A172 (cell line): ENCODE measurements around the gene RASA4B. TPM values are rescaled to one million over a fixed set of nuclear protein-coding genes. Genes with fewer than 3 reads are reported as not detected.
A peak's percentile ranks its signal among the peaks of the same experiment; 100 is the strongest.
"Not testable (repeated sequence)": the region's sequence is repeated elsewhere in the genome, so short reads cannot be mapped to it uniquely, and the experiment has no call there.

Experiments
- DNase-seq: peaks from one replicate; pipeline ENCODE4 v3.0.0-alpha.2; 2015; ENCODE audit warnings: low spot score
- total RNA-seq: library from RNA; depleted of rRNA; stranded (reverse); fragments of >200 nt; shearing (Covaris generic); gene quantifications from 2 replicates; pipeline ENCODE4 v1.2.3, GENCODE V29; 2014

RASA4B gene
- total RNA-seq, 1 experiment from 2014 or later: 3.9 TPM

DNA sequence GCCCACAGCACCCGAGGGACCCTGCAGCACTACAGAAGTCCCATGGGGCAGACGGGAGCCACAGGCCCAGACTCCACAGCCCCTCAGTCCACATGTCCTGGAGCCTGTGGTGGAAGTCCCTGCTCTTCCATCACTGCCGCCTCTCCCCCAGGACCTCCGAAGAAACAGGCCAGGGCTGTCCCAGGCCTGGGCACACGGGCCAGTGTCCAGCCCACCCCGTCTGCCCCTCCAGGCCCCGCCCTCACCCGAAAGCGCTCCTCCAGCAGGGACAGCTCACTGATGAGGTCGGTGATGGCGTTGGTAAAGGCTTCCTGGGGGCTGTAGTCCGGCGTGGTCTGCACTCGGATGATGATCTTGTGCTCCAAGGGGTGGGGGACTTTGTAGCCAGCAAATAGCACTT is 43.5 kb downstream of the RASA4B start:
- not testable (repeated sequence) for DNase-seq

DNA sequence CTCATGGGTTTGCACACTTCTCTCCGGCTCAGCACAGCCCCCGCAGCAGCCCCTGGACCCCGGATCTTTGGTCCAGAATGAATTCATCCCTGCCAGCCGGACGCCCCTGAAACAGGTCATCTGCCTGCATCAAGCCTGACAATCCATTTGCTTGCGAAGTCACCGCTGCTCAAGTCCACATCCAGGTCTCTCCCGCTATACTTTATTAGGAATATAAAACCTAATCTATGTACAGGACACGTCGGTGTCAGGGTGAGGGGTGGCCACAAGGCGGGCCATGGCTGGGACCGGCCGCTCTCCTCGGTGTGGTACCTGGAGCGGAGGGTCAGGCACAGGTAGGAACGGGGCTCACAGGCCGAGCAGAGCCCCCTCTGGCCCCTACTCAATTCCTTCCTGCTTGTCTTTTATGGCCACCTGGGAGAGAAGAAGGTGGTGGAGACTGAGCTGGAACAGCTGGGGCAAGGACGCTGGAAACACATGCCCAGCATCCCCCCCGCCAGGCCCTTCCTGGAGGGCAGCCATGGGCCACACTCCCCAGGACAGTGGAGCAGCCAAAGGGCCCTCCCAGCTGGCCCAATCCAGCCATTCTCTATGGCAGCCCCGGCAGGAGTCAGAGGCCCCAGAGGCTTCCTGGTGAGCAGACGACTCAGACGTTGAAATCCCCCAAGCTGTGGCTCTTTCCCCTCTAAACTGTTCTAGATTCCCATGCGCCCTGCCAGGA is 44.1 kb downstream of the RASA4B start:
- DNase-seq: no peak

DNA sequence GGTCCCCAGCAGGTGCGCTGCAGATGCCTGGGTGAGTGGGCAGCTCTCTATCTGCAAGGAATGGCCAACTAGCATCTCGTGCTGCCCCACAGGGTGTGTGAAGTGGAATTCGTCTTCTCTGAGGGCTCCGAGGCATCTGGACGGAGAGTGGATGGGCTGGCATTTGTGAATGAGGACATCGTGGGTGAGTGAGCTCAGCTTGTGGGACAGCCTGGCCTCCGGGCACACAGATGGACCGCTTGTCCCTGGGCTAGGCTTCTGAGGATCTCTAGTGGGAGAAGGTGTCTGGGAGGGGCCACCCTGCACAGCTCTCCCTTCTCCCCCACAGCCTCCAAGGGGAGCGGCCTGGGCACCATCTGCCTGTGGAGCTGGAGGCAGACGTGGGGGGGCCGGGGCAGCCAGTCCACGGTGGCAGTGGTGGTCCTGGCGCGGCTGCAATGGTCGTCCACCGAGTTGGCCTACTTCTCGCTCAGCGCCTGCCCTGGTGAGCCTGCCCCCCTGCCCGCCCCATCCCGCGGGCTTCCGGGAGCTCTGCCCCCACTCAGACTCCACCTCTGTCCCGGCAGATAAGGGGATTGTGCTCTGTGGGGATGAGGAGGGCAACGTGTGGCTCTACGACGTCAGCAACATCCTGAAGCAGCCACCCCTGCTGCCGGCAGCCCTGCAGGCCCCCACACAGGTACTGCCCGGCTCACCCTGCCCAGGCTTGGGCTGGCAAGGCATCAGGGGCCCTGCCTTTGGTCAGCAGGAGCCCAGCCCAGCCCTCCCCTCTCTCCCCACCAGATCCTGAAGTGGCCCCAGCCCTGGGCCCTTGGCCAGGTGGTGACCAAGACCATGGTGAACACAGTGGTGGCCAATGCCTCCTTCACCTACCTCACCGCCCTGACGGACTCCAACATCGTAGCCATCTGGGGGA is 45.2 kb downstream of the RASA4B start:
- DNase-seq: no peak

- DNase-seq: no peak
Measured at GRCh38 chr7:102471791-102472125, 45.8 kb downstream of the RASA4B start.

GRCh38 chr7:102469972-102470825 is 47.4 kb downstream of the RASA4B start:
- no peak for DNase-seq

DNA sequence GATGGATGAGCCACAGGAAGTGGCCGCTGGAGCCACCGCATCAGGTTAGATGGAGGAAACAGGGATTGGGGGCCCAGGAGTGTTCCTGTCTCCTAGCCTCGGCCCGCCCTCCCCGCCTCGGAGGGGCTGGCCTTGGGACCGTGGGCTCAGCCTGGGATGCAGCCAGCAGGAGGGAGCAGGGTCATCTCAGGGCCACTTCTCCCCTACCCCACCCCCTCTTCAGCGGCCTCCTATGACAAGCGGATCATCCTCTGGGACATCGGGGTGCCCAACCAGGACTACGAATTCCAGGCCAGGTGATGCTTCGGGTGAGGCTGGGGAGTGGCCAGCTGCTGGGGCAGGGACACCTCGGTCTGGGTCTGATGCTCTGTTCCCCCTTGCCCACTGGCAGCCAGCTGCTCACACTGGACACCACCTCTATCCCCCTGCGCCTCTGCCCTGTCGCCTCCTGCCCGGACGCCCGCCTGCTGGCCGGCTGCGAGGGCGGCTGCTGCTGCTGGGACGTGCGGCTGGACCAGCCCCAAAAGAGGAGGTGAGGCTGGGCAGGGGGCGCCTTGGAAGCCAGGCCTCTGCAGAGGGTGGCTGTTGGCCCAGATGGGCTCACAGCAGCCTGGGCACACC is 48.1 kb downstream of the RASA4B start:
- DNase-seq: no peak

GRCh38 chr7:102468478-102469350 is 48.9 kb downstream of the RASA4B start:
- no peak for DNase-seq

- DNase-seq: no peak
Measured at GRCh38 chr7:102467581-102468477, 49.7 kb downstream of the RASA4B start.

- no peak for DNase-seq
Measured at GRCh38 chr7:102466097-102466496, 51.5 kb downstream of the RASA4B start.

DNA sequence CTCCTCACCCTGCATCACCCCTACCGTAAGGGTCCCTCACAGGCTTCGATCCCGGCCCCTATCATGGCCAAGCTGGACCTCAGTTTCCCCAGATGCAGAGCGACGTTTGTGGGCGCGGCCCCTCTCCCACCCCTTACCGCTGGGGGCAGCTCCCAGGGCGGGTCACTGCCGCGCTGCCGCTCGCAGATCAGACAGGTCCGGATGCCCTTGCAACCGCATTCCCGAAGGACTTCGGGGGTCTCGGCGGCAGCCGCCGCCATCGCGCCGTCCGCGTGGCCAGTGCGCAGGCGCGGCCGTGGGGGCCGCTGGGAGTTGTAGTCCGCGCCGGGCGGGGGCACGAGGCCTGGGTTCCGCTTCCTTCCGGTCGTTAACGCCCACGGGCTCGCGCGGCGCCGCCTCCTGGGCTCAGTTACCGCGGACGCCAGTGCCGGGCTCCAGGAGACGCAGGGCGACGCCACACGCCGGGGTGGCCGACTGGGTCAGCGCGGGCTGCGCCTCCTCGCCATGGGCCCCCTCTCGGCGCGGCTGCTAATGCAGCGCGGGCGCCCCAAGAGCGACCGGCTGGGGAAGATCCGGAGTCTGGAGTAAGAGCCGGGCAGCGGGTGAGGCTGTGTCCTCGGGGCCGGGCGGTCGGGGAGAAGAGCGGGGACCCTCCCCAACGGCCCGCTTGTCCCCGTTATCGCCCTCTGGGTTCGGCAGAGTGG is 52.8 kb downstream of the RASA4B start, which contains the start of the genes ALKBH4 and LRWD1:
Gene ALKBH4 (minus strand): TSS at position 287 of the 704 bp plus-strand sequence. CDS start 27 bp downstream, at position 260.
Gene LRWD1 (plus strand): TSS at position 408 of the 704 bp plus-strand sequence. CDS start 97 bp downstream, at position 505.
- DNase-seq: peak; percentile 81

- no peak for DNase-seq
Measured at GRCh38 chr7:102463841-102464576, 53.6 kb downstream of the RASA4B start.

DNA sequence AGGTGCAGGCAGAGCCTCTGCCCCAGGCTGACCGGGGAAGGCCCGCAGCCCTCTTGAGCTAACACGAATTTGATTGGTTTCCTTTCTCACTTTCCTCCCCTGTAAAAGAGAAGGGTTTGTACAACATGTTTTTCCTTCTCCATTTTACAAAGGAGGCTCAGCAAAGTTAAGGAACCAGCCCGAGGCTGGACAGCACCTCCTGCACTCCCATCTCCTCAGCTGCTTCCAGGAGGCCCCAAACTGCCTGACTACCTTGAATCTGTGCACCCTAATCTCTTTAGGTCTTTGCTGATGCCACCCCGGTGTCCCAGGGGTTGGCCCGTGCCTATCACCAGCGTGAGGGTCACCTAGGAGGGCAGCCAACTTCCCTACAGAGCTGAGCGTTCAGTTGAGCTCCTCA is 57.1 kb downstream of the RASA4B start:
- no peak for DNase-seq

DNA sequence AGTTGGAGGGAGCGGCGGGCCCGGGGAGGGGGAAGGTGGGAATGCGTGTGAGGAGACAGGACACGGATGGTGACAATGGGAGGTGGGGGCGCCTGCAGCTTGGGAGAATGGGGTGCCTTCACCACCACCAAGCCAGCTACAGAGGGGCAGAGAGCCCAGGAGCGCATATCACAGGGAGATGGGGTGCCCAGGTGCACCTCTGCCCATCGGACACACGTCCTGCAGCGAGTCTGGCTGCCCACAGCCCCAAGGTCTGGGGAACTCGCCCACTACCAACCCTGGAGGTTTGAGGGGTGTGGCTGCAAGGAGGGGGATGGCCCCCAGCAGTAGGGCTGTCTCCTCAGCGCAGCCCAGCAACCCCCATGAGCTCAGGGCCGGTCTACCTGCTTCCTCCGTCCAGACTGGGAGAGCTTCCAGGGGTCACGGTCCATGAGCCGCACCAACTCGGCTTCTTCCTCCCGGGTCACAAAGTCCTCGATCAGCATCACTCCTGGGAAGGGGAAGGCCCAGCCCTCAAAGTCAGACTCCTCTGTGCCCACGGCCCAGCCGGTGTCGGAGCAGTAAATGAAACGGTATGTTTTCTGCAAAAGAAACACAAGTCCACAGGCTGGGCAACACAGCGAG is 58.2 kb downstream of the RASA4B start:
- DNase-seq: no peak

DNA sequence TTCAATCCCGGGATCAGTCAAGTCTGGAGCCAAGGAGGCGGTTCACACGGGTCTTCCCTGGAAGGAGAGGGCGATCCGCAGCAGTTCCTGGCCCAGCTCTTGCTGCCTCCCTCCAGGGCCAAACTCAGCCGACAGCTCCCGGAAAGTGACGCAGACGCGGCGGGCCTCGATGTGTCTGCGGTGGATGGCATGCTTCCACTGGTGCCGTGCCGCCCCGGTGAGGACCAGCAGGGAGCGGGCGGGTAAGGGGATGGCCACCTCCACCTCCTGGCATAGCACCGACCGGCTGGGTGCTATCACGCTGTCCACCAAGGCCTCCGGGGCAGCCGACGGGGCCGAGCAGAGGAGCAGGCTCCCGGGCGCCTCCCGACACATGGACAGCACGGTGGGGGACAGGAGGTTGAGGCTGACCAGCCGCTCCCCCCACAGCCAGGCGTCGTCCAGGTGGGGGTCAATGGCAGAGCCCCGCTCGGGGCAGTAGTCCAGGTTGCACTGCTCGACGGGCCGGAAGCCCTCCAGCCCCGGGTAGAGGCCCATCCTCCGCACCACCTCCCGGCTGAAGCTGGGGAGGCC is 60.1 kb downstream of the RASA4B start:
- no peak for DNase-seq

- DNase-seq: peak; percentile 61
Measured at GRCh38 chr7:102456327-102456726, 61.2 kb downstream of the RASA4B start.

DNA sequence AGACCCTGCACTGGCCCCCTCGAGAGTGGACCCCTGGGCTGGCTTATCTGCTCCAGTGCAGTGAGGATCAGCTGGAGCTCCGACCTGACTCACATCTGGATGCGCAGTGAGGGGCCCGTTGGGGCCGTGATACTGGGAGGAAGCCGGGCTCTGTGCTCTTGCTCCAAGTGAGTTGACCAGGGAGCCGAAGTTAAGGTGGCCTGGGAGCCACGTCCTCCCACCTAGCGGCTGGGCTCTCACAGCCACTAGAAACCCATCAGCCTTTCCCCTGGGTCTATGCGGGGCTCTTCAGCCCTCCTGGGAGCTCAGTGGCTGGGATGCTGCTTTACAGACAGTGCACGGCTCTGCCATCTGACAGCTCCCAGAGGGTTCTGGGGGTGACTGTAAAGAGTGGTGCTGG is 62.0 kb downstream of the RASA4B start:
- no peak for DNase-seq

DNA sequence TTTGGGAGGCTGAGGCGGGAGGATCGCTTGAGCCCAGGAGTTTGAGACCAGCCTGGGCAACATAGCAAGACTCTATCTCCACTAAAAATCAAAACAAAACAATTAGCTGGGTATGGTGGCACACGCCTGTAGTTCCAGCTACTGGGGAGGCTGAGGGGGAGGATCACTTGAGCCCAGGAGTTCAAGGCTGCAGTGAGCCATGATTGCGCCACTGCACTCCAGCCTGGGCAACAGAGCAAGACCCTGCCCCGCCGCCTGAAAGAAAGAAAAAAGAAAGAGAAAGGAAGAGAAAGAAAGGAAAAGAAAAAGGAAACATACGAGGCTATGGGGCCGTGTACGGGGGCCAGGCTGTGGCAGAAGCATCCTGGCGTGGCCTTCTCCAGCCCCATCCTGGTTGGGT is 62.6 kb downstream of the RASA4B start:
- not testable (repeated sequence) for DNase-seq
